ENCODE results near the gene SLC12A8. TPM values are rescaled to one million over a fixed set of nuclear protein-coding genes. Genes with fewer than 3 reads are reported as not detected.

SLC12A8 gene
- total RNA-seq (2022; extraction: Qiagen RNA extraction), result 0.95 to 1.6 TPM (median 1.0 TPM) in 5 replicates

DNA sequence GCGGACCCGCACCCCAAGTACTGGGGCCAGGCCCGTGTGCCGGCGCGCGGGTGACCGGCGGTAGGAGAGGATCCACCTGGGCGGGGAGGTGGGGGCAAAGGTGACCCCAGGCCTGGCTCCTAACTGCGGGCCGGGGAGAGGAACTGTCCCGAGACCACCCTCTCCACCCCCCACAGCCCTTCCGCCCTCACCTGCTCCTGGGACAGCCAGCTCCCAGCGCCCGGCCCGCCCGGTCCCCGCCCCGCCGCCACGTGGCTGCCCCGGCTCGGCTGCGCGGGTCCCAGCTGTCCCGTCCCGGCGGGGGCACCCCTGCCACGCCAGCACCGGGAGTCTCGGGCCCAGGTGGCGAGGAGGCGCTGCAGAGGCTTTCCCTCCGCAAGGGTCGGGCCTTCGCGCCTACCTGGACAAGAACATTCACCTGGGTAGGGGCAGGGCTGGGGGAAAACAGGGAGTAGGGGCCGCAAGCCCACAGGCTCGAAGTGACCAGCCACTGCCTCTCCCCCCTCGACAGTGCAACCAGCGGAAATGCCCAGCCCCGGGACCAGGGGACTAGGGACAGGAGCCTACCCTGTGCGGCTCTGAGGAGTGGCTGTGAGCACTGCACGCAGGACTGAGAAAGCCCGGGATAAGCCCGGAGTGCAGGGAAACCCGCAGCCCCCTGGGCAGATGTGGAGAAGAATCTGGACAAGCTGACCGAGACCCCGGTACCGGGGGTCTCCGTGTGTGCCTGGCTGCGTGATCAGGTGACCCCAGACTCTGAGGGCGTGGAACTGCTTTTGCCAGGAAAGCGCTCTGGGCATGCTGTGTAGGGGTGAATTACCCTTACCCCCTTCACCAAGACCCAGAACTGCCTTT lies at the start of gene SLC12A8:
Gene SLC12A8, minus strand, starts transcription at position 240 of the 855 bp plus-strand sequence. CDS start 1,399 bp downstream, outside the sequence.

DNA sequence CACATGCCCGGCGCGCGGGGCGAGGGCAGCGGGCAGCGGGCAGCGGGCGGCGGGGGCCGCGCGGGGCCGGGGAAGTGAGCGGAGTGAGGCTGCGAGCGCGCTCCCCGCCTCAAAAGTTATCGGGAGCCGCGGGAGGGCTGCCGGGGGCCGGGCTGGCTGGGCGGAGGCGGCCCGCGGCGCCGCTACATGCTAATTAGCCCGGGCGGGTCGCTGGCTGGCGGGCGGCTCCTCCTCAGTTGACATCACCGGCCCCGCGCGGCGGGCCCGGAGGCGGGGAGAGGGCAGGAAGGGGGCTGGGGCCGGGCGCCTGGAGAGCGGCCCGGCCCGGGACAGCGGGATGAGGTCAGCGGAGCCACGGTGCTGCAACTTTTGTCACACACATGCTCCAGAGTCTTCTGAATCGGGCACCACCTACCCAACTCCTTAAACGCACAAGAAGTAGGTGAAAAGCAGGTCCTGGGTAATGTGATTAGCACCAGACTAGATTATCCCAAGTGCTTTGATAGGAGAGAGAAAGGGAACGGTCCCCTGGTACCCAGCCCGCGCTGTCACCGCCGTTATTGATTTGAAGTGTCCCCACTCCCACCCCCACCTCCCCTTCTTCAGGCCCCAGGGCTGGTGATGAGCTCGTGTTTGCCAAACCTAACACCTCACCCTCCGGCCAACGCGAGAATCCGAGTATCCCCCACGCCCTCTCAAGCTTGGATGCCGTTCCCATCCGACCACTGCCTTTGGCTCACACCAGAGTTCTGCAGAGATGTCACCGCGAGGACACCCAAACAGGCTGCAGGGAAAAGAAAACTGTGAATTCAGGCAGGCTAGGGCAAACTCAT lies 156.4 kb downstream of the SLC12A8 start, which contains the start of gene HEG1:
Gene HEG1, minus strand, starts transcription at position 85 of the 833 bp plus-strand sequence. CDS start 107 bp downstream, outside the sequence.

Other genes with a start within 250 kb of the SLC12A8 start
- gene HEG1, start 156.8 kb downstream of the SLC12A8 start, total RNA-seq (2022; extraction: Qiagen RNA extraction), result 4.5 to 7.5 TPM (median 6.7 TPM) in 5 replicates
- gene ZNF148, start 162.6 kb upstream of the SLC12A8 start, total RNA-seq (2022; extraction: Qiagen RNA extraction), result 7.7 to 10.5 TPM (median 8.6 TPM) in 5 replicates